Loucy (cell line): ENCODE data around the gene PCDHGB5.
"Not testable (repeated sequence)": the region's sequence is repeated elsewhere in the genome, so short reads cannot be mapped to it uniquely, and the experiment has no call there.

Source experiments
- H2AFZ ChIP-seq: fragments of 200-600 bp; sonication (generic); 2 replicates; pipeline ENCODE4 v1.6.0; 2016; ENCODE audit warnings: antibody characterized with exemption, mild to moderate bottlenecking, low read length, moderate library complexity
- H3F3A ChIP-seq: fragments of 200-600 bp; 2 replicates; pipeline ENCODE4 v1.6.0; 2016; ENCODE audit warnings: antibody characterized with exemption, low read depth, mild to moderate bottlenecking
- H3K27me3 ChIP-seq: fragments of 200-600 bp; sonication (generic); 2 replicates; pipeline ENCODE4 v1.6.1; 2014; ENCODE audit warnings: low read length, mild to moderate bottlenecking; ENCODE audit not compliant: insufficient read depth, poor library complexity, severe bottlenecking
- H3K36me3 ChIP-seq: fragments of 200-600 bp; sonication (generic); 2 replicates; pipeline ENCODE4 v1.6.1; 2016; ENCODE audit warnings: low read length; ENCODE audit not compliant: insufficient read depth
- H3K4me1 ChIP-seq: fragments of 200-600 bp; sonication (generic); 2 replicates; pipeline ENCODE4 v1.5.1; 2014; ENCODE audit warnings: low read length, mild to moderate bottlenecking; ENCODE audit not compliant: insufficient read depth, poor library complexity, severe bottlenecking
- H3K4me2 ChIP-seq: fragments of 200-600 bp; sonication (generic); 2 replicates; pipeline ENCODE4 v1.6.0; 2014; ENCODE audit warnings: antibody characterized with exemption, low read length, low read depth, mild to moderate bottlenecking; ENCODE audit not compliant: poor library complexity, severe bottlenecking
- H3K4me3 ChIP-seq: fragments of 200-600 bp; sonication (generic); 2 replicates; pipeline ENCODE4 v1.5.1; 2014; ENCODE audit warnings: low read length, mild to moderate bottlenecking, mixed read lengths; ENCODE audit not compliant: poor library complexity, severe bottlenecking
- H3K79me2 ChIP-seq: fragments of 200-600 bp; sonication (generic); 2 replicates; pipeline ENCODE4 v1.6.1; 2014; ENCODE audit warnings: low read length; ENCODE audit not compliant: insufficient read depth
- H3K9ac ChIP-seq: fragments of 200-600 bp; sonication (generic); 2 replicates; pipeline ENCODE4 v1.6.0; 2014; ENCODE audit warnings: mild to moderate bottlenecking, low read depth, low read length, moderate library complexity; ENCODE audit not compliant: poor library complexity, severe bottlenecking
- H3K9me2 ChIP-seq: fragments of 200-600 bp; sonication (generic); replicated peaks from 2 replicates; pipeline ENCODE4 v1.6.1; 2016; ENCODE audit warnings: low read depth, low read length, mixed read lengths
- H3K9me3 ChIP-seq: fragments of 200-600 bp; sonication (generic); 2 replicates; pipeline ENCODE4 v1.6.1; 2014; ENCODE audit warnings: mild to moderate bottlenecking, antibody characterized with exemption, low read length, low read depth; ENCODE audit not compliant: insufficient read depth
- H4K20me1 ChIP-seq: fragments of 200-600 bp; sonication (generic); 2 replicates; pipeline ENCODE4 v1.6.0; 2014; ENCODE audit warnings: antibody characterized with exemption, low read length, mild to moderate bottlenecking; ENCODE audit not compliant: insufficient read depth, poor library complexity, severe bottlenecking
- EZH2phosphoT487 ChIP-seq: fragments of 200-600 bp; IDR thresholded peaks from 2 replicates; pipeline ENCODE4 v1.6.1; 2018; ENCODE audit warnings: antibody characterized with exemption, mild to moderate bottlenecking, moderate library complexity, borderline replicate concordance
- TF ChIP-seq, protein P1 (sequence below): fragments of 200-600 bp; sonication (generic); conservative IDR thresholded peaks from 2 replicates; pipeline ENCODE4 v1.5.1; 2014; ENCODE audit warnings: mild to moderate bottlenecking, antibody characterized with exemption, low read length

The PCDHGB5 gene

DNA sequence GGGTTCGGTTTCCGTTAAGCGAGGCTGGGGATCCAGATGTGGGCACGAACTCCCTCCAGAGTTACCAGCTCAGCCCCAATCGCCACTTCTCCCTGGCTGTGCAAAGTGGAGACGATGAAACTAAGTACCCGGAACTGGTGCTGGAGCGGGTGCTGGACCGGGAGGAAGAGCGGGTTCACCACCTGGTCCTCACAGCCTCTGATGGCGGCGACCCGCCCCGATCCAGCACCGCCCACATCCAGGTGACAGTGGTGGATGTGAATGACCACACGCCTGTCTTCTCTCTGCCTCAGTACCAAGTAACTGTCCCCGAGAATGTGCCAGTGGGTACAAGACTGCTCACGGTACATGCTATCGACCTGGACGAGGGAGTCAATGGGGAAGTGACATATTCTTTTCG lies 14.4 kb upstream of the PCDHGB5 start:
- Histone ChIP-seq H3K4me2 (no peak overlapping the region), H2AFZ (no peak overlapping the region), H3F3A (no peaks in the 10 kb centered on the region), H3K9ac (no peak overlapping the region), H3K4me3 (no peak overlapping the region), H3K79me2 (no peaks in the 10 kb centered on the region), H3K4me1 (no peaks in the 10 kb centered on the region), H3K36me3 (no peaks in the 10 kb centered on the region), H3K27me3 (no peaks in the 10 kb centered on the region), H3K9me3 (no peaks in the 10 kb centered on the region), H3K9me2 (no peaks in the 10 kb centered on the region), H4K20me1 (no peaks in the 10 kb centered on the region)
- TF ChIP-seq, protein P1, sequence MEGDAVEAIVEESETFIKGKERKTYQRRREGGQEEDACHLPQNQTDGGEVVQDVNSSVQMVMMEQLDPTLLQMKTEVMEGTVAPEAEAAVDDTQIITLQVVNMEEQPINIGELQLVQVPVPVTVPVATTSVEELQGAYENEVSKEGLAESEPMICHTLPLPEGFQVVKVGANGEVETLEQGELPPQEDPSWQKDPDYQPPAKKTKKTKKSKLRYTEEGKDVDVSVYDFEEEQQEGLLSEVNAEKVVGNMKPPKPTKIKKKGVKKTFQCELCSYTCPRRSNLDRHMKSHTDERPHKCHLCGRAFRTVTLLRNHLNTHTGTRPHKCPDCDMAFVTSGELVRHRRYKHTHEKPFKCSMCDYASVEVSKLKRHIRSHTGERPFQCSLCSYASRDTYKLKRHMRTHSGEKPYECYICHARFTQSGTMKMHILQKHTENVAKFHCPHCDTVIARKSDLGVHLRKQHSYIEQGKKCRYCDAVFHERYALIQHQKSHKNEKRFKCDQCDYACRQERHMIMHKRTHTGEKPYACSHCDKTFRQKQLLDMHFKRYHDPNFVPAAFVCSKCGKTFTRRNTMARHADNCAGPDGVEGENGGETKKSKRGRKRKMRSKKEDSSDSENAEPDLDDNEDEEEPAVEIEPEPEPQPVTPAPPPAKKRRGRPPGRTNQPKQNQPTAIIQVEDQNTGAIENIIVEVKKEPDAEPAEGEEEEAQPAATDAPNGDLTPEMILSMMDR: no peak
- no peak for TF ChIP-seq EZH2phosphoT487

DNA sequence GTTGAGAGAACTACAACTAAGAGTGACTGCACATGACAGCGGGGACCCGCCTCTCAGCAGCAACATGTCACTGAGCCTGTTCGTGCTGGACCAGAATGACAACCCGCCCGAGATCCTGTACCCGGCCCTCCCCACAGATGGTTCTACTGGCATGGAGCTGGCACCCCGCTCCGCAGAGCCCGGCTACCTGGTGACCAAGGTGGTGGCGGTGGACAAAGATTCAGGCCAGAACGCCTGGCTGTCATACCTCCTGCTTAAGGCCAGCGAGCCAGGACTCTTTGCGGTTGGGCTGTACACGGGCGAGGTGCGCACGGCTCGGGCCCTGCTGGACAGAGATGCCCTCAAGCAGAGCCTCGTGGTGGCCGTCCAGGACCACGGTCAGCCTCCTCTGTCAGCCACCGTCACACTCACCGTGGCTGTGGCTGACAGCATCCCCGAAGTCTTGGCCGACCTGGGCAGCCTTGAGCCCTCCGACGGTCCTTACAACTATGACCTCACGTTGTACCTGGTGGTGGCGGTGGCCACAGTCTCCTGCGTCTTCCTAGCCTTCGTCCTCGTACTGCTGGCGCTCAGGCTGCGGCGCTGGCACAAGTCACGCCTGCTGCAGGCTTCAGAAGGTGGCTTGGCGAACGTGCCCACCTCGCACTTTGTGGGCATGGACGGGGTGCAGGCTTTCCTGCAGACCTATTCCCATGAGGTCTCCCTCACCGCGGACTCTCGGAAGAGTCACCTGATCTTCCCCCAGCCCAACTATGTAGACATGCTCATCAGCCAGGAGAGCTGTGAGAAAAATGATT lies 13.1 kb upstream of the PCDHGB5 start:
- no peaks in the 10 kb centered on the region for H3F3A ChIP-seq
- H3K9me3 ChIP-seq: no peaks in the 10 kb centered on the region
- H3K36me3 ChIP-seq: no peaks in the 10 kb centered on the region
- no peaks in the 10 kb centered on the region for H3K79me2 ChIP-seq
- no peak for TF ChIP-seq EZH2phosphoT487
- TF ChIP-seq, protein P1: no peak
- no peaks in the 10 kb centered on the region for H4K20me1 ChIP-seq
- H3K4me3 ChIP-seq: no peak overlapping the region
- no peak overlapping the region for H3K4me2 ChIP-seq
- H3K4me1 ChIP-seq: no peaks in the 10 kb centered on the region
- no peaks in the 10 kb centered on the region for H3K27me3 ChIP-seq
- H2AFZ ChIP-seq: no peak overlapping the region
- no peak overlapping the region for H3K9ac ChIP-seq
- no peaks in the 10 kb centered on the region for H3K9me2 ChIP-seq

DNA sequence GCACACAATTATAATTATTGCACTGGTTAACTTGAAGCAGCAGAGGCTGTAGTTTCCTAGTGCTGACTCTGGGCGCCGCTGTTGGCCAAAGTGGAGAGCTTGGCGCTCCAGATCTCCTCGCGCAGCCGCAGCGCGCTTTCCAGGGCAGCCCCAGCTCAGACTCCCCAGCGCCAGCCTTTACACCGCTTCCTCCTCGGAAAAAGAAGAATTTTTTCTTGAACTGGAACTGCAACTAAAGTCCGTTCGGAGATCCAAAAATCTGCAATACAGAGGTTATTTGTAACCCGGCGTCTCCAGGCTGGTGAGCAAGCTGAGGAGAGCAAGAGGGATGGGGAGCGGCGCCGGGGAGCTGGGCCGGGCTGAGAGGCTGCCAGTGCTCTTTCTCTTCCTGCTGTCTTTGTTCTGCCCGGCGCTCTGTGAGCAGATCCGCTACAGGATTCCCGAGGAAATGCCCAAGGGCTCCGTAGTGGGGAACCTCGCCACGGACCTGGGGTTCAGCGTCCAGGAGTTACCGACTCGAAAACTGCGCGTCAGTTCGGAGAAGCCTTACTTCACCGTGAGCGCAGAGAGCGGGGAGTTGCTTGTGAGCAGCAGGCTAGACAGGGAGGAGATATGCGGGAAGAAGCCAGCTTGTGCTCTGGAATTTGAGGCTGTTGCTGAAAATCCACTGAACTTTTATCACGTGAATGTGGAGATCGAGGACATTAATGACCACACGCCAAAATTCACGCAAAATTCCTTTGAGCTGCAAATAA lies 10.0 kb upstream of the PCDHGB5 start, which contains the start of gene PCDHGB4:
Gene PCDHGB4, plus strand, starts transcription at position 142 of the 755 bp plus-strand sequence. Its CDS starts 187 bp downstream, at position 329.
- H3K4me2 ChIP-seq, H3F3A ChIP-seq, H4K20me1 ChIP-seq, H3K27me3 ChIP-seq, H3K9me2 ChIP-seq, H3K36me3 ChIP-seq, H2AFZ ChIP-seq, H3K9me3 ChIP-seq, H3K4me1 ChIP-seq, H3K4me3 ChIP-seq, H3K79me2 ChIP-seq, H3K9ac ChIP-seq: not testable (repeated sequence)
